Mucosa of rectum (tissue), 2 donors: ENCODE measurements around the gene RIC1.
"Not testable (repeated sequence)": the region's sequence is repeated elsewhere in the genome, so short reads cannot be mapped to it uniquely, and the experiment has no call there.

Experiments used
- H3K27ac ChIP-seq, 2 donors: one replicate each; pipeline ENCODE4 v1.7.0; 2013; ENCODE audit warnings: inconsistent platforms in 2 of 2, low read depth in 2 of 2, low read length in 2 of 2
- H3K27me3 ChIP-seq, 2 donors: one replicate each; pipeline ENCODE4 v1.7.0; 2013; ENCODE audit warnings: low read length in 2 of 2; ENCODE audit not compliant: control insufficient read depth in 2 of 2, insufficient read depth in 2 of 2
- H3K36me3 ChIP-seq, 2 donors: one replicate each; pipeline ENCODE4 v1.7.0; 2013; ENCODE audit warnings: low read length in 2 of 2; ENCODE audit not compliant: control insufficient read depth in 2 of 2, insufficient read depth in 2 of 2
- H3K4me1 ChIP-seq, 2 donors: one replicate each; pipeline ENCODE4 v1.7.0; 2013; ENCODE audit warnings: low read length in 2 of 2, mild to moderate bottlenecking in 1 of 2; ENCODE audit not compliant: control insufficient read depth in 2 of 2, insufficient read depth in 2 of 2
- H3K4me3 ChIP-seq, 2 donors: one replicate each; pipeline ENCODE4 v1.7.0; 2013; ENCODE audit warnings: low read length in 2 of 2
- H3K9ac ChIP-seq, 2 donors: one replicate each; pipeline ENCODE4 v1.7.0; 2013; ENCODE audit warnings: low read length in 2 of 2, low read depth in 1 of 2, mild to moderate bottlenecking in 1 of 2
- H3K9me3 ChIP-seq, 2 donors: one replicate each; pipeline ENCODE4 v1.7.0; 2013; ENCODE audit warnings: low read length in 2 of 2; ENCODE audit not compliant: control insufficient read depth in 2 of 2
- donor health status: healthy.
- donor health status: Normal muscosa, but diverticular disease.

RIC1 gene

DNA sequence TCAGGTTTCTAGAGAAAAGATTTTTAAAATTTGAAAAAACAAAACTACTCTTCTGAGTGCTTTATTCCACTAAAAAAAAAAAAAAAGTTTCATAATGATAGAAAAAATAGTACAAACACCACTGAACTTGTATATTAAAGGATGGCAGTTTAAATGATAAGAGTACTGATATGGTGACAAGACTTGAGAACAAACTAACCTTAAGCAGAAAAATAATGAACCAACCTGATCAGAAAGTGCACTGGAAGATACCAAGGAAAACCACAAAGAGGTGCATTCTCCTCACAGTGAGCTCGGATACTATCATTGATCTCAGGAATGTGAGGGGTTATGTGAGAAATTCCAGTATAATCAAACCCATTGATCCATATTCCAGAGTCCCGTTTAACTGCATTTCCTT, 169.7 kb downstream of the RIC1 start:
- H3K9me3 ChIP-seq, result no peaks in the 10 kb centered on the region
- no peaks in the 10 kb centered on the region for H3K27me3 ChIP-seq
- H3K36me3 ChIP-seq, result peaks cover 10 to 15% of the 10 kb centered on the region in 2 donors

GRCh38 chr9:5799314-5799713, 170.4 kb downstream of the RIC1 start:
- Histone ChIP-seq H3K36me3 (peaks cover 12 to 18% of the 10 kb centered on the region in 2 donors), H3K9me3 (no peaks in the 10 kb centered on the region), H3K9ac (no peak overlapping the region), H3K4me1 (peaks cover 7 to 10% of the 10 kb centered on the region in 2 donors), H3K27me3 (no peaks in the 10 kb centered on the region), H3K4me3 (peak overlapping the region in 1 of 2 donors; percentile 48), H3K27ac (no peak overlapping the region)

More for the DNA sequence above, 169.7 kb downstream of the RIC1 start:
- Histone ChIP-seq H3K9ac (no peak overlapping the region), H3K27ac (no peak overlapping the region), H3K4me3 (no peak overlapping the region), H3K4me1 (peaks cover 7 to 10% of the 10 kb centered on the region in 2 donors)

DNA sequence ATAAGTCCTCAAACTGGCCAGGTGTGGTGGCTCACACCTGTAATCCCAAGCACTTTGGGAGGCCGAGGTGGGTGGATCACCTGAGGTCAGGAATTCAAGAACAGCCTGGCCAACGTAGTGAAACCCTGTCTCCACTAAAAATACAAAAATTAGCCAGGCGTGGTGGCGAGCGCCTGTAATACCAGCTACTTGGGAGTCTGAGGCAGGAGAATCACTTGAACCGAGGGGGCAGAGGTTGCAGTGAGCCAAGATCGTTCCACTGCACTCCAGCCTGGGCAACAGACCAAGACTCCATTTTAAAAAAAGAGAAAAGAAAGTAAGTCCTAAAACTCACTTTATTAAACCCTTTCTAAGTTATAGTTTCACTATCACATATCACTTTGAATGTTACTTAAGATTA, 171.5 kb downstream of the RIC1 start:
- peaks cover 17 to 22% of the 10 kb centered on the region in 2 donors for H3K36me3 ChIP-seq
- not testable (repeated sequence) for H3K4me1 ChIP-seq, H3K4me3 ChIP-seq, H3K9me3 ChIP-seq, H3K27ac ChIP-seq, H3K27me3 ChIP-seq, H3K9ac ChIP-seq

GRCh38 chr9:5800969-5801738, 172.2 kb downstream of the RIC1 start:
- Histone ChIP-seq H3K9me3 (no peaks in the 10 kb centered on the region), H3K27ac (no peak overlapping the region), H3K27me3 (no peaks in the 10 kb centered on the region), H3K4me1 (peaks cover 7 to 10% of the 10 kb centered on the region in 2 donors), H3K9ac (no peak overlapping the region), H3K36me3 (peaks cover 20 to 22% of the 10 kb centered on the region in 2 donors), H3K4me3 (no peak overlapping the region)

GRCh38 chr9:5801739-5802113, 172.8 kb downstream of the RIC1 start:
- H3K27me3 ChIP-seq, result no peaks in the 10 kb centered on the region
- no peak overlapping the region for H3K4me3 ChIP-seq
- H3K9me3 ChIP-seq, result no peaks in the 10 kb centered on the region
- peaks cover 20 to 22% of the 10 kb centered on the region in 2 donors for H3K36me3 ChIP-seq
- H3K27ac ChIP-seq, result no peak overlapping the region
- H3K9ac ChIP-seq, result no peak overlapping the region
- peaks cover 7 to 10% of the 10 kb centered on the region in 2 donors for H3K4me1 ChIP-seq

- Histone ChIP-seq H3K27me3 (no peaks in the 10 kb centered on the region), H3K27ac (no peak overlapping the region), H3K9ac (no peak overlapping the region), H3K4me1 (peaks cover 7 to 10% of the 10 kb centered on the region in 2 donors), H3K9me3 (no peaks in the 10 kb centered on the region), H3K4me3 (no peak overlapping the region), H3K36me3 (peaks cover 18 to 24% of the 10 kb centered on the region in 2 donors)
Observed at GRCh38 chr9:5805478-5805877, 176.6 kb downstream of the RIC1 start.

GRCh38 chr9:5811751-5812150, 182.8 kb downstream of the RIC1 start:
- no peak overlapping the region for H3K4me3 ChIP-seq
- H3K9ac ChIP-seq, result no peak overlapping the region
- no peaks in the 10 kb centered on the region for H3K4me1 ChIP-seq
- H3K27ac ChIP-seq, result no peak overlapping the region
- peaks cover 25 to 33% of the 10 kb centered on the region in 2 donors for H3K36me3 ChIP-seq
- no peaks in the 10 kb centered on the region for H3K27me3 ChIP-seq
- no peaks in the 10 kb centered on the region for H3K9me3 ChIP-seq

DNA sequence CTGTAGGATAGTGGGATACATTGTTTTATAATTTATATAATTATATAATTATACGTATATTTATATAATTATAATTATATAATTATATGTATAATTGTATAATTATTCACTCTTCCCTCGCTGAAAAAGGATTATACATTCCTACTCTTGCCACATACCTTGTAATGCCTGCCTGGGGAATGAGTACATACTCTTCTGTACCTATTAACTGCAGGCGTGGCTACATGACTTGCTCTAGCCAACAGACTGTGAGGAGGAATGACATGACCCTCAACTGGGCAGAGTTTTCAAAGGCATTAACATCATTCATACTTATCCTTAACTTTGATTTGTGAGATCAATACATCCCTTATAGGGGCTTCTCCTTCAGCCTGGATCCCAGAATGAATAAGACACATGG, 184.9 kb downstream of the RIC1 start:
- Histone ChIP-seq H3K4me1 (no peaks in the 10 kb centered on the region), H3K4me3 (no peak overlapping the region), H3K27me3 (no peaks in the 10 kb centered on the region), H3K36me3 (peaks cover 33 to 39% of the 10 kb centered on the region in 2 donors), H3K9me3 (no peaks in the 10 kb centered on the region), H3K27ac (no peak overlapping the region), H3K9ac (no peak overlapping the region)

DNA sequence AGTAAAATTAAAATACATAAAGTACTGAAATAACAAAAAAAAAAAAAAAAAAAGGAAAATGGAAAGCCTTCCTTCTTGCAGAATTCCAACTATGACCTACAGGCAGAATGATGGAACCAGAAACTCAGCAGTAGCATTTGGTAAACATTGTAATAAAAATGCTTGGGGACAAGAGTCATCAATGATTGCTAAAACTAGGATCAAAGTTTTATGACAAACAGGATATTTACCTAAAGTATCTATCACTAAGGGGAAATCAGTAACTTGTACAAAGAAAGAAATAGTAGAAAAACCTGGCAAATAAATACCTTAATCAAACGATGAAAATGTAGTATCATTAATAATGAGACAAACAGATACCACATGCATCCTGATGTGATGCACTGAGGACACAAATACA, 186.6 kb downstream of the RIC1 start:
- Histone ChIP-seq H3K27me3 (no peaks in the 10 kb centered on the region), H3K9me3 (no peaks in the 10 kb centered on the region), H3K36me3 (peaks cover 23 to 31% of the 10 kb centered on the region in 2 donors), H3K9ac (no peak overlapping the region), H3K4me1 (no peaks in the 10 kb centered on the region), H3K27ac (no peak overlapping the region), H3K4me3 (no peak overlapping the region)

GRCh38 chr9:5817862-5818261, 189.0 kb downstream of the RIC1 start:
- Histone ChIP-seq H3K27ac (no peak overlapping the region), H3K4me1 (no peaks in the 10 kb centered on the region), H3K9me3 (no peaks in the 10 kb centered on the region), H3K4me3 (no peak overlapping the region), H3K27me3 (no peaks in the 10 kb centered on the region), H3K9ac (no peak overlapping the region), H3K36me3 (peaks cover 20 to 33% of the 10 kb centered on the region in 2 donors)
